ENCODE measurements around the gene INSR.

INSR gene

GRCh38 chr19:7337380-7338194 lies 43.4 kb upstream of the INSR start:
- H3K4me1 ChIP-seq (ENCODE audit: control insufficient read depth, insufficient read depth, low read depth, low read length) = no peaks in the 10 kb centered on the region
- H4K8ac ChIP-seq (ENCODE audit: low read length) = no peak overlapping the region
- H3K9me3 ChIP-seq (ENCODE audit: control insufficient read depth, low read length) = no peaks in the 10 kb centered on the region
- no peak overlapping the region for H3K4ac ChIP-seq (ENCODE audit: low read depth in 1 of 2, low read length in 2 of 2)
- no peak overlapping the region for H3K18ac ChIP-seq (ENCODE audit: low read depth in 1 of 2, low read length in 2 of 2)
- H2AFZ ChIP-seq (ENCODE audit: low read depth, low read length) = no peak overlapping the region
- no peak overlapping the region for H2BK120ac ChIP-seq (ENCODE audit: low read depth, low read length)
- H2BK12ac ChIP-seq (ENCODE audit: low read length in 2 of 2) = no peak overlapping the region
- H2BK5ac ChIP-seq (ENCODE audit: low read depth, low read length, poor library complexity, severe bottlenecking) = no peak overlapping the region
- no peak overlapping the region for H2AK5ac ChIP-seq (ENCODE audit: low read length, severe bottlenecking)
- peak overlapping the region in 1 of 2 experiments; percentile 36 for H3K14ac ChIP-seq (ENCODE audit: low read length in 2 of 2)
- no peak overlapping the region for H4K91ac ChIP-seq (ENCODE audit: low read length)
- H3K23ac ChIP-seq (ENCODE audit: low read length in 2 of 2) = no peak overlapping the region
- H3K36me3 ChIP-seq (ENCODE audit: control insufficient read depth in 1 of 2, insufficient read depth in 2 of 2, low read depth in 1 of 2, low read length in 2 of 2) = no peaks in the 10 kb centered on the region
- no peaks in the 10 kb centered on the region for H3K79me1 ChIP-seq (replicated peaks; ENCODE audit: low read length, poor library complexity, severe bottlenecking)
- H3K4me3 ChIP-seq (ENCODE audit: insufficient read depth in 1 of 2, low read depth in 1 of 2, low read length in 2 of 2) = no peak overlapping the region
- H3K27ac ChIP-seq (ENCODE audit: low read length, poor library complexity, severe bottlenecking) = no peak overlapping the region
- H2BK15ac ChIP-seq (ENCODE audit: low read depth, poor library complexity, severe bottlenecking) = no peak overlapping the region
- DNase-seq = no peak
- no peak overlapping the region for H3K4me2 ChIP-seq (ENCODE audit: low read length, poor library complexity, severe bottlenecking)
- 87% methylated on average over 11 of the region's 12 CpGs for WGBS
- H3K27me3 ChIP-seq (ENCODE audit: control insufficient read depth in 1 of 2, insufficient read depth in 1 of 2, low read length in 2 of 2) = peaks cover 16 to 21% of the 10 kb centered on the region in 2 experiments
- H3K9ac ChIP-seq (ENCODE audit: low read length) = no peak overlapping the region

DNA sequence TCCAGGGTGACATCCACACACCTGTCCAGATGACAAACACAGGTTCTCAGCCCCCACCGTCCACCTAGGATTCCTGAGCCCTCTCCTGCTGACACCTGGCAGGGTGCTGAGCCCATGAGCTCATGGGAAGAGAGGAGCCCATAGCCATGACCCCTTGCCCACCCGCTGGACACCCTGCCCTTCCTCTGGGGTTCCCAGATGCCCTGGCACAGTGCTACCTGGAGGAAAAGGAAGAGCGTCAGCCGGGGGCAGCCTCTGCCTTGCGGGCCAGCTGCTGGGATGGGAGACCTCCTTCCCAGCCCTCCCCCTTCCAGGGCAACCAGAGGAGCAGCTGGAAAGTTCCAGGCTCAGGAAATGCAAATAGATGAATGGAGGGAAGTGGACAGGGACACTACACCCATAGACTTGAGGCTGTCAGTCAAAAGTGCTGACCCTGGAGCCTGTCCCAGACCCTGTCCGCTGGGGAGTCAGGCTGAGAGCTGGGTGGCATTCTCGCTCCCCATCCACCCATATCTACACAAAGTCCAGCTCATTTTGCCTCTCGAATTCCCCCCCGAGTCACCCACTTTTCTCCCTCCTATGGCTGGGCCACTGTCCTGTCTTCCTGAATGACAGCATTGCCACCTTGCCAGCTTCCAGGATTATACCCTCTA lies 42.2 kb upstream of the INSR start:
- no peaks in the 10 kb centered on the region for H3K36me3 ChIP-seq (ENCODE audit: control insufficient read depth in 1 of 2, insufficient read depth in 2 of 2, low read depth in 1 of 2, low read length in 2 of 2)
- H3K18ac ChIP-seq (ENCODE audit: low read depth in 1 of 2, low read length in 2 of 2) = no peak overlapping the region
- H3K27ac ChIP-seq (ENCODE audit: low read length, poor library complexity, severe bottlenecking) = no peak overlapping the region
- no peak overlapping the region for H3K14ac ChIP-seq (ENCODE audit: low read length in 2 of 2)
- no peak overlapping the region for H3K9ac ChIP-seq (ENCODE audit: low read length)
- 77% methylated on average over 6 of the region's 9 CpGs for WGBS
- no peak overlapping the region for H2BK5ac ChIP-seq (ENCODE audit: low read depth, low read length, poor library complexity, severe bottlenecking)
- H3K23ac ChIP-seq (ENCODE audit: low read length in 2 of 2) = no peak overlapping the region
- H3K9me3 ChIP-seq (ENCODE audit: control insufficient read depth, low read length) = no peaks in the 10 kb centered on the region
- H3K4ac ChIP-seq (ENCODE audit: low read depth in 1 of 2, low read length in 2 of 2) = no peak overlapping the region
- no peaks in the 10 kb centered on the region for H3K4me1 ChIP-seq (ENCODE audit: control insufficient read depth, insufficient read depth, low read depth, low read length)
- DNase-seq = no peak
- peaks cover 16 to 21% of the 10 kb centered on the region in 2 experiments for H3K27me3 ChIP-seq (ENCODE audit: control insufficient read depth in 1 of 2, insufficient read depth in 1 of 2, low read length in 2 of 2)
- no peak overlapping the region for H2AFZ ChIP-seq (ENCODE audit: low read depth, low read length)
- H3K79me1 ChIP-seq (replicated peaks; ENCODE audit: low read length, poor library complexity, severe bottlenecking) = no peaks in the 10 kb centered on the region
- H2BK15ac ChIP-seq (ENCODE audit: low read depth, poor library complexity, severe bottlenecking) = no peak overlapping the region
- no peak overlapping the region for H3K4me2 ChIP-seq (ENCODE audit: low read length, poor library complexity, severe bottlenecking)
- H4K8ac ChIP-seq (ENCODE audit: low read length) = no peak overlapping the region
- peak overlapping the region; percentile 12 for H4K91ac ChIP-seq (ENCODE audit: low read length)
- no peak overlapping the region for H2BK12ac ChIP-seq (ENCODE audit: low read length in 2 of 2)
- no peak overlapping the region for H3K4me3 ChIP-seq (ENCODE audit: insufficient read depth in 1 of 2, low read depth in 1 of 2, low read length in 2 of 2)
- H2BK120ac ChIP-seq (ENCODE audit: low read depth, low read length) = no peak overlapping the region
- H2AK5ac ChIP-seq (ENCODE audit: low read length, severe bottlenecking) = no peak overlapping the region

DNA sequence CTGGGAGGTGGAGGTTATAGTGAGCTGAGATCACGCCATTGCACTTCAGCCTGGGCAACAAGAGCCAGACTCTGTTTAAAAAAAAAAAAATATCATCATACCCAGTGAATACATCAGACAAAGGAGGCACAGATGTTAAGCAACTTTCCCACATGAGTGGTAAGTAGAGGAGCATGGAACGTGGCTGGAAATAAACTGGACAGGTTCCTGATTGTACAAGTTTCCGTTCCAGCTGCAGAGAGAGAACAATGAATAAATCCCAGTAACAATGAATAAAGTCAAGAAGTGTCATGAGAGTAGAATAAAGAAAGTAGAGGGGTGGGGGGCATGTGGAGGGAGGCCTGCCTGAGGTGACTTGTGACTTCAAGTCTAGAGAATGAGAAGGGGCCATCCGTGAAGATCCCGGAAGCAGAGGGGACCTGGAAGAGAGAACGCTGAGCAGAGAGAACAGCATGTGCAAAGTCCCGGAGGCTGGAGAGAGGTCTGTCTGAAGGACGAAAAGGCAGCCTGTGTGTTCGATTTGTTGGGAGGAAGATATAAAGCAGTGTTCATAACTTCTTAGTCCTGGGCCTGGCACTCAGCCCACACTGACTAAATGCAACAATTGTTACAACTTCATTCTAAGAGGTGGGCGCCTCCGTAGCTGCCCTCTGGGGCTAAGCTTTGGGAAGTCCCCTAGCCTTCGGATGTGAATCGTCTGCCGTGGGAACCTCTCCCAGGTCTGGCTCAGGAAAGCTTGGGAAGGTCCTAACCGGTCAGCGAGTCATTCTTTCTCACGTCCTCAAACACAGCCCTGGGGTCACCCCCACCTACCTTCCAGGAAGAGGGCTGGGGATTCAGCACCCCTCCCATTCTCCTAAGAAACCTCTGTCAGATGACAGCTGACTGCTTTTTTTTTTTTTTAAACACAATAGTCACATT lies 39.2 kb upstream of the INSR start:
- Histone ChIP-seq H2AFZ (ENCODE audit: low read depth, low read length) (no peak overlapping the region), H3K36me3 (ENCODE audit: control insufficient read depth in 1 of 2, insufficient read depth in 2 of 2, low read depth in 1 of 2, low read length in 2 of 2) (no peaks in the 10 kb centered on the region), H3K27ac (ENCODE audit: low read length, poor library complexity, severe bottlenecking) (no peak overlapping the region), H3K9me3 (ENCODE audit: control insufficient read depth, low read length) (no peaks in the 10 kb centered on the region), H3K23ac (ENCODE audit: low read length in 2 of 2) (no peak overlapping the region), H3K4me1 (ENCODE audit: control insufficient read depth, insufficient read depth, low read depth, low read length) (no peaks in the 10 kb centered on the region), H3K18ac (ENCODE audit: low read depth in 1 of 2, low read length in 2 of 2) (no peak overlapping the region), H3K79me1 (replicated peaks; ENCODE audit: low read length, poor library complexity, severe bottlenecking) (no peaks in the 10 kb centered on the region), H4K91ac (ENCODE audit: low read length) (no peak overlapping the region), H3K4ac (ENCODE audit: low read depth in 1 of 2, low read length in 2 of 2) (no peak overlapping the region), H3K9ac (ENCODE audit: low read length) (no peak overlapping the region), H3K4me2 (ENCODE audit: low read length, poor library complexity, severe bottlenecking) (no peak overlapping the region), H2BK15ac (ENCODE audit: low read depth, poor library complexity, severe bottlenecking) (no peak overlapping the region), H3K27me3 (ENCODE audit: control insufficient read depth in 1 of 2, insufficient read depth in 1 of 2, low read length in 2 of 2) (peaks cover 16 to 21% of the 10 kb centered on the region in 2 experiments), H2BK5ac (ENCODE audit: low read depth, low read length, poor library complexity, severe bottlenecking) (no peak overlapping the region), H3K4me3 (ENCODE audit: insufficient read depth in 1 of 2, low read depth in 1 of 2, low read length in 2 of 2) (no peak overlapping the region), H2BK120ac (ENCODE audit: low read depth, low read length) (no peak overlapping the region), H2BK12ac (ENCODE audit: low read length in 2 of 2) (no peak overlapping the region), H4K8ac (ENCODE audit: low read length) (no peak overlapping the region), H3K14ac (ENCODE audit: low read length in 2 of 2) (no peak overlapping the region), H2AK5ac (ENCODE audit: low read length, severe bottlenecking) (no peak overlapping the region)
- DNase-seq = no peak
- 88% methylated on average over 16 of the region's 17 CpGs for WGBS

DNA sequence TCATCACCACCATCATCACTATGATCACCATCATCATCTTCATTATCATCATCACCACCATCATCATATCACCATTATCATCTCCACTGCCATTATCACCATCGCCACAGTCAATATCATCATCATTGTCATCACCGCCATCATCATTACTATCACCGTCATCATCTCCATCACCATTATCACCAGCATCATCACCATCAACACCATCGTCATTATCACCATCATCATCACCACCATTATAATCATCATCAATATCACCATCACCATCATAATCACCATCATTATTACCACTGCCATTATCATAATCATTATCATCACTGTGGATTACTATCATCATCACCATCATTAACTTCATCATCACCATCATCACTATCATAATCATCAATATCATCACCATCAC lies 37.2 kb upstream of the INSR start:
- H2AK5ac ChIP-seq (ENCODE audit: low read length, severe bottlenecking) = no peak overlapping the region
- no peaks in the 10 kb centered on the region for H3K79me1 ChIP-seq (replicated peaks; ENCODE audit: low read length, poor library complexity, severe bottlenecking)
- no peak overlapping the region for H3K18ac ChIP-seq (ENCODE audit: low read depth in 1 of 2, low read length in 2 of 2)
- H3K27me3 ChIP-seq (ENCODE audit: control insufficient read depth in 1 of 2, insufficient read depth in 1 of 2, low read length in 2 of 2) = peaks cover 3 to 10% of the 10 kb centered on the region in 2 experiments
- H3K9ac ChIP-seq (ENCODE audit: low read length) = no peak overlapping the region
- H2AFZ ChIP-seq (ENCODE audit: low read depth, low read length) = no peak overlapping the region
- H3K9me3 ChIP-seq (ENCODE audit: control insufficient read depth, low read length) = no peaks in the 10 kb centered on the region
- no peak overlapping the region for H4K8ac ChIP-seq (ENCODE audit: low read length)
- no peaks in the 10 kb centered on the region for H3K36me3 ChIP-seq (ENCODE audit: control insufficient read depth in 1 of 2, insufficient read depth in 2 of 2, low read depth in 1 of 2, low read length in 2 of 2)
- WGBS = 89% methylated on average over 4 of the region's 4 CpGs
- no peak overlapping the region for H4K91ac ChIP-seq (ENCODE audit: low read length)
- no peak overlapping the region for H3K23ac ChIP-seq (ENCODE audit: low read length in 2 of 2)
- no peaks in the 10 kb centered on the region for H3K4me1 ChIP-seq (ENCODE audit: control insufficient read depth, insufficient read depth, low read depth, low read length)
- no peak overlapping the region for H3K4ac ChIP-seq (ENCODE audit: low read depth in 1 of 2, low read length in 2 of 2)
- no peak overlapping the region for H2BK15ac ChIP-seq (ENCODE audit: low read depth, poor library complexity, severe bottlenecking)
- H3K4me2 ChIP-seq (ENCODE audit: low read length, poor library complexity, severe bottlenecking) = no peak overlapping the region
- H3K14ac ChIP-seq (ENCODE audit: low read length in 2 of 2) = no peak overlapping the region
- no peak overlapping the region for H3K4me3 ChIP-seq (ENCODE audit: insufficient read depth in 1 of 2, low read depth in 1 of 2, low read length in 2 of 2)
- H2BK120ac ChIP-seq (ENCODE audit: low read depth, low read length) = no peak overlapping the region
- H2BK5ac ChIP-seq (ENCODE audit: low read depth, low read length, poor library complexity, severe bottlenecking) = no peak overlapping the region
- H3K27ac ChIP-seq (ENCODE audit: low read length, poor library complexity, severe bottlenecking) = no peak overlapping the region
- no peak overlapping the region for H2BK12ac ChIP-seq (ENCODE audit: low read length in 2 of 2)
- no peak for DNase-seq

Data from mesenchymal stem cell (in vitro differentiated cells and primary cell).